ENCODE data around the gene HTRA3.
A peak's percentile ranks its signal among the peaks of the same experiment; 100 is the strongest.

HTRA3 gene

DNA sequence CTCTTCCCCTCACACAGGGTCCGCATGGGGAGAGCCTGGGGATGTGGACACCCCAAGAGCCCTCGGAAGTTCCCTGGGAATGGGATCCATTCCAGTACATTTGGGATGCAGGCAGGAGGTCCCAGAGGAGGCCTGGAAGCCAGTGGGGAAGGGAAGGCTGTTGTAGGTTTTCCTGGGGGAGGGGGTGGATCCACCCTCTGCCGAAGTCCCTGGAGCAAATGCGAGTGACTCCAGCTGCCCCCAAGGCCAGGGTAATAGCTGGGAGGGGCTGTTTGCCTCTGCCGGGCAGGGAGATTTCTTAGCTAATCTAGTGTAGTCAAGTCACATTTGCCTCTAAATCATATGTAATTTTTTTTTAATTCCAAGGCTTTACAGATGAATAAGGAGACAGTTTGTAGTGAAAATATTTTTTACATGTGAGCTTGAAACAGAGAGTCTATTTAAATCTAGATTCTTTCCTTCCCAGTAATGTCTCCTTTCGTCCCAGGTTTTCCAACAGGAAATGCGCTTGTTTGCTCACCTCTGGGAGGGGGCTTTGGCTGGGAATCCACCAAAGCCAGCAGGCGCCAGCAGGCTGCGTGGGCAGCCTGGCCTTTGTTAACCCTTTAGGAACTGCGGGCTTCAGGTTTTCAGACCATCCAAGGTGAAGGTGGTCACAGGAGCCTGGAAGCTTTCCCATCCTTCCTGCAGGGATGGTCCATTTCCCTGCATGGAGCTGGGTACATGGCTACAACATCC, 43.7 kb upstream of the HTRA3 start:
- Histone ChIP-seq H3K27me3 (ENCODE audit: insufficient read depth, poor library complexity, severe bottlenecking) (no peaks in the 10 kb centered on the region), H3K27ac (replicated peaks) (no peak overlapping the region), H3K4me3 (replicated peaks; ENCODE audit: insufficient read depth, low read length) (no peak overlapping the region)
- DNase-seq (ENCODE audit: low read depth in 1 of 2, low spot score in 1 of 2), result no peak
- TF ChIP-seq, protein P1, sequence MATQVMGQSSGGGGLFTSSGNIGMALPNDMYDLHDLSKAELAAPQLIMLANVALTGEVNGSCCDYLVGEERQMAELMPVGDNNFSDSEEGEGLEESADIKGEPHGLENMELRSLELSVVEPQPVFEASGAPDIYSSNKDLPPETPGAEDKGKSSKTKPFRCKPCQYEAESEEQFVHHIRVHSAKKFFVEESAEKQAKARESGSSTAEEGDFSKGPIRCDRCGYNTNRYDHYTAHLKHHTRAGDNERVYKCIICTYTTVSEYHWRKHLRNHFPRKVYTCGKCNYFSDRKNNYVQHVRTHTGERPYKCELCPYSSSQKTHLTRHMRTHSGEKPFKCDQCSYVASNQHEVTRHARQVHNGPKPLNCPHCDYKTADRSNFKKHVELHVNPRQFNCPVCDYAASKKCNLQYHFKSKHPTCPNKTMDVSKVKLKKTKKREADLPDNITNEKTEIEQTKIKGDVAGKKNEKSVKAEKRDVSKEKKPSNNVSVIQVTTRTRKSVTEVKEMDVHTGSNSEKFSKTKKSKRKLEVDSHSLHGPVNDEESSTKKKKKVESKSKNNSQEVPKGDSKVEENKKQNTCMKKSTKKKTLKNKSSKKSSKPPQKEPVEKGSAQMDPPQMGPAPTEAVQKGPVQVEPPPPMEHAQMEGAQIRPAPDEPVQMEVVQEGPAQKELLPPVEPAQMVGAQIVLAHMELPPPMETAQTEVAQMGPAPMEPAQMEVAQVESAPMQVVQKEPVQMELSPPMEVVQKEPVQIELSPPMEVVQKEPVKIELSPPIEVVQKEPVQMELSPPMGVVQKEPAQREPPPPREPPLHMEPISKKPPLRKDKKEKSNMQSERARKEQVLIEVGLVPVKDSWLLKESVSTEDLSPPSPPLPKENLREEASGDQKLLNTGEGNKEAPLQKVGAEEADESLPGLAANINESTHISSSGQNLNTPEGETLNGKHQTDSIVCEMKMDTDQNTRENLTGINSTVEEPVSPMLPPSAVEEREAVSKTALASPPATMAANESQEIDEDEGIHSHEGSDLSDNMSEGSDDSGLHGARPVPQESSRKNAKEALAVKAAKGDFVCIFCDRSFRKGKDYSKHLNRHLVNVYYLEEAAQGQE (IDR thresholded peaks at IDR 0.05; ENCODE audit: insufficient replicate concordance, low read depth), result no peak
- no peak for TF ChIP-seq SPI1 (IDR thresholded peaks at IDR 0.05; ENCODE audit: borderline replicate concordance, low read depth)
- no peak for TF ChIP-seq POLR2AphosphoS5 (IDR thresholded peaks at IDR 0.05; ENCODE audit: low read depth)
- TF ChIP-seq, protein P2, sequence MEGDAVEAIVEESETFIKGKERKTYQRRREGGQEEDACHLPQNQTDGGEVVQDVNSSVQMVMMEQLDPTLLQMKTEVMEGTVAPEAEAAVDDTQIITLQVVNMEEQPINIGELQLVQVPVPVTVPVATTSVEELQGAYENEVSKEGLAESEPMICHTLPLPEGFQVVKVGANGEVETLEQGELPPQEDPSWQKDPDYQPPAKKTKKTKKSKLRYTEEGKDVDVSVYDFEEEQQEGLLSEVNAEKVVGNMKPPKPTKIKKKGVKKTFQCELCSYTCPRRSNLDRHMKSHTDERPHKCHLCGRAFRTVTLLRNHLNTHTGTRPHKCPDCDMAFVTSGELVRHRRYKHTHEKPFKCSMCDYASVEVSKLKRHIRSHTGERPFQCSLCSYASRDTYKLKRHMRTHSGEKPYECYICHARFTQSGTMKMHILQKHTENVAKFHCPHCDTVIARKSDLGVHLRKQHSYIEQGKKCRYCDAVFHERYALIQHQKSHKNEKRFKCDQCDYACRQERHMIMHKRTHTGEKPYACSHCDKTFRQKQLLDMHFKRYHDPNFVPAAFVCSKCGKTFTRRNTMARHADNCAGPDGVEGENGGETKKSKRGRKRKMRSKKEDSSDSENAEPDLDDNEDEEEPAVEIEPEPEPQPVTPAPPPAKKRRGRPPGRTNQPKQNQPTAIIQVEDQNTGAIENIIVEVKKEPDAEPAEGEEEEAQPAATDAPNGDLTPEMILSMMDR (IDR thresholded peaks at IDR 0.05; ENCODE audit: insufficient read depth, low read length), result no peak
- TF ChIP-seq GABPA (IDR thresholded peaks at IDR 0.05; ENCODE audit: low read depth), result no peak

DNA sequence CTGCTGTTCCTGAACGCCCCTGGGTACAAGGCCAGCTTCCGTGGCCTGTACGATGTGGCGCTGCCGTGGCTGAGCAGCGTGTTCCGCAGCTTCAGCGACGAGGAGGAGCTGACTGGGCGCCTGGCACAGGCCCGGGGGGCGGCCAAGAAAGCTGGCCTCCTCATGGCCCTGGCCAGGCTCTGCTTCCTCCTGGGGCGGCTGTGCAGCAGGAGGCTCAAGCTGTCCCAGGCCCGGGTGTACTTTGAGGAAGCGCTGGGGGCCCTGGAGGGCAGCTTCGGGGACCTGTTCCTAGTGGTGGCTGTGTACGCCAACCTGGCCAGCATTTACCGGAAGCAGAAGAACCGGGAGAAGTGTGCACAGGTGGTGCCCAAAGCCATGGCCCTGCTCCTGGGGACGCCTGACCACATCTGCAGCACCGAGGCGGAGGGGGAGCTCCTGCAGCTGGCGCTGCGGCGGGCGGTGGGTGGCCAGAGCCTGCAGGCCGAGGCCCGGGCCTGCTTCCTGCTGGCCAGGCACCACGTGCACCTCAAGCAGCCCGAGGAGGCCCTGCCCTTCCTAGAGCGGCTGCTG, 42.3 kb upstream of the HTRA3 start:
- H3K27ac ChIP-seq (replicated peaks), result peak overlapping the region; percentile 57
- H3K27me3 ChIP-seq (ENCODE audit: insufficient read depth, poor library complexity, severe bottlenecking), result no peaks in the 10 kb centered on the region
- TF ChIP-seq POLR2AphosphoS5 (IDR thresholded peaks at IDR 0.05; ENCODE audit: low read depth), result peak; percentile 55; the same call in 1 of the 2 replicates
- TF ChIP-seq SPI1 (IDR thresholded peaks at IDR 0.05; ENCODE audit: borderline replicate concordance, low read depth), result peak; percentile 66; the same call in 1 of the 2 replicates
- TF ChIP-seq, protein P1 (IDR thresholded peaks at IDR 0.05; ENCODE audit: insufficient replicate concordance, low read depth), result no peak

GRCh38 chr4:8227771-8228318, 41.7 kb upstream of the HTRA3 start:
- no peak for DNase-seq (ENCODE audit: low read depth in 1 of 2, low spot score in 1 of 2)
- TF ChIP-seq, protein P1 (IDR thresholded peaks at IDR 0.05; ENCODE audit: insufficient replicate concordance, low read depth), result no peak
- TF ChIP-seq, protein P2 (IDR thresholded peaks at IDR 0.05; ENCODE audit: insufficient read depth, low read length), result no peak
- TF ChIP-seq GABPA (IDR thresholded peaks at IDR 0.05; ENCODE audit: low read depth) (no peak), SPI1 (IDR thresholded peaks at IDR 0.05; ENCODE audit: borderline replicate concordance, low read depth) (no peak), POLR2AphosphoS5 (IDR thresholded peaks at IDR 0.05; ENCODE audit: low read depth) (no peak)
- Histone ChIP-seq H3K27me3 (ENCODE audit: insufficient read depth, poor library complexity, severe bottlenecking) (no peaks in the 10 kb centered on the region), H3K4me3 (replicated peaks; ENCODE audit: insufficient read depth, low read length) (no peak overlapping the region), H3K27ac (replicated peaks) (peak overlapping the region; percentile 57)

More for the DNA sequence above, 42.3 kb upstream of the HTRA3 start:
- H3K4me3 ChIP-seq (replicated peaks; ENCODE audit: insufficient read depth, low read length), result no peak overlapping the region
- DNase-seq (ENCODE audit: low read depth in 1 of 2, low spot score in 1 of 2), result peak in 1 of 2 experiments; percentile 75
